GM12878 (cell line): ENCODE measurements around the gene PPP1R1B. TPM values are rescaled to one million over a fixed set of nuclear protein-coding genes. Genes with fewer than 3 reads are reported as not detected.

Experiments
- ATAC-seq: fragments of 200-7000 bp; cut with Tn5 transposase; 3 replicates; pipeline ENCODE4 v1.9.1; 2020; ENCODE audit warnings: mild to moderate bottlenecking, moderate library complexity
- BruUV-seq: library from RNA; stranded (reverse); fragments of 400-500 nt; replicated peaks from 2 replicates; lab custom pipeline; 2021; lab: Mats Ljungman, UMichigan
- CTCF ChIA-PET: fragments of 300-600 bp; sonication (Branson Sonifier 250); formaldehyde crosslinking; extraction: SDS; loops from one replicate; lab custom pipeline; 2021; ENCODE audit warnings: inconsistent platforms; lab: Yijun Ruan, JAX
- POLR2A ChIA-PET: fragments of 350-600 bp; formaldehyde crosslinking; extraction: SDS; loops from one replicate; lab custom pipeline; 2021; ENCODE audit warnings: inconsistent platforms; lab: Charles Lee
- RAD21 ChIA-PET: fragments of 300-600 bp; sonication (Branson Sonifier 250); formaldehyde crosslinking; loops from one replicate; lab custom pipeline; 2023; ENCODE audit warnings: antibody characterized with exemption; ENCODE audit not compliant: unreplicated experiment; lab: Charles Lee
- SMC1A ChIA-PET: fragments of 300-600 bp; sonication (Branson Sonifier 250); formaldehyde crosslinking; loops from one replicate; lab custom pipeline; 2023; ENCODE audit not compliant: unreplicated experiment, uncharacterized antibody; lab: Charles Lee
- DNase-seq: peaks from one replicate; pipeline ENCODE4 v3.0.0-alpha.2; 2011; ENCODE audit warnings: low read depth, low spot score
- FAIRE-seq: peaks from 3 replicates; lab custom pipeline; 2011; peaks lifted over from hg19 to GRCh38; lab: Jason Lieb, UNC
- H2AFZ ChIP-seq: 2 replicates; pipeline ENCODE4 v1.6.0; 2011; ENCODE audit warnings: low read depth, low read length, control low read depth; ENCODE audit not compliant: control insufficient read depth
- H3K27ac ChIP-seq: 2 replicates; pipeline ENCODE4 v1.5.1; 2011; ENCODE audit warnings: control low read depth; ENCODE audit not compliant: control insufficient read depth, insufficient read depth
- H3K27me3 ChIP-seq, 2 experiments: replicated peaks in 1 of 2; 2 replicates each; pipeline versions ENCODE4 v1.6.0 to v1.6.1; 2011; ENCODE audit warnings: low read length in 1 of 2; ENCODE audit not compliant: control insufficient read depth in 2 of 2, insufficient read depth in 2 of 2
- H3K36me3 ChIP-seq, 2 experiments: 2 replicates each; pipeline ENCODE4 v1.5.1; 2011; ENCODE audit warnings: low read length in 1 of 2; ENCODE audit not compliant: control insufficient read depth in 2 of 2, insufficient read depth in 2 of 2
- H3K4me1 ChIP-seq: 2 replicates; pipeline ENCODE4 v1.6.1; 2011; ENCODE audit warnings: mild to moderate bottlenecking, low read length, moderate library complexity, mixed read lengths; ENCODE audit not compliant: control insufficient read depth, insufficient read depth
- H3K4me2 ChIP-seq: 2 replicates; pipeline ENCODE4 v1.6.0; 2011; ENCODE audit warnings: control low read depth; ENCODE audit not compliant: control insufficient read depth, insufficient read depth
- H3K4me3 ChIP-seq: fragments of 200-600 bp; sonication (generic); 2 replicates; pipeline ENCODE4 v1.5.1; 2016
- H3K79me2 ChIP-seq: 2 replicates; pipeline ENCODE4 v1.6.0; 2011; ENCODE audit warnings: low read length; ENCODE audit not compliant: control insufficient read depth, insufficient read depth
- H3K9ac ChIP-seq: 2 replicates; pipeline ENCODE4 v1.8.0; 2011; ENCODE audit warnings: low read length, control low read depth, mixed read lengths; ENCODE audit not compliant: control insufficient read depth, insufficient read depth
- H3K9me3 ChIP-seq: replicated peaks from 3 replicates; pipeline ENCODE4 v1.5.1; 2011; ENCODE audit warnings: mild to moderate bottlenecking, low read length; ENCODE audit not compliant: control insufficient read depth, insufficient read depth
- H4K20me1 ChIP-seq: 2 replicates; pipeline ENCODE4 v1.6.0; 2011; ENCODE audit not compliant: control insufficient read depth, insufficient read depth
- GABPA ChIP-seq: IDR thresholded peaks from 2 replicates; pipeline ENCODE4 v1.6.1; 2014; ENCODE audit warnings: antibody characterized with exemption, low read depth, mild to moderate bottlenecking, inconsistent platforms
- IKZF1 ChIP-seq: fragments of 450-650 bp; conservative IDR thresholded peaks from 2 replicates; pipeline ENCODE4 v1.6.1; 2017; ENCODE audit warnings: antibody characterized with exemption, mild to moderate bottlenecking
- REST ChIP-seq: IDR thresholded peaks from 2 replicates; pipeline ENCODE4 v1.6.1; 2012; ENCODE audit warnings: mild to moderate bottlenecking, low read depth, low read length
- SP1 ChIP-seq: IDR thresholded peaks from one replicate; pipeline ENCODE4 v1.6.1; 2011; ENCODE audit warnings: low read depth, low read length
- SPI1 ChIP-seq: IDR thresholded peaks from 2 replicates; pipeline ENCODE4 v1.6.1; 2011; ENCODE audit warnings: low read depth, mild to moderate bottlenecking, low read length, moderate library complexity, borderline replicate concordance; ENCODE audit not compliant: insufficient read depth
- ZNF687 ChIP-seq: fragments of 450-650 bp; IDR thresholded peaks from 2 replicates; pipeline ENCODE4 v1.6.1; 2017; ENCODE audit warnings: mild to moderate bottlenecking, moderate library complexity
- WGBS: methylation state at CpG from one replicate; pipeline ENCODE4 v1.1.6; 2016; ENCODE audit warnings: low lambda C conversion rate; ENCODE audit not compliant: insufficient replicate concordance, insufficient coverage; ENCODE audit errors: missing lambda C conversion rate; 5-methylcytosine and 5-hydroxymethylcytosine counted together
- in situ Hi-C: fragments of 300-500 bp; cut with MboI; formaldehyde crosslinking; loops from 9 replicates; pipeline ENCODE4 v1.14.3; 2018; ENCODE audit warnings: mixed read lengths
- intact Hi-C: fragments of 100-400 bp; cut with micrococcal nuclease; formaldehyde crosslinking; loops from one replicate; pipeline ENCODE4 v1.14.2; 2022; ENCODE audit not compliant: unreplicated experiment
- polyA plus RNA-seq, 11 experiments: library from polyadenylated mRNA; depleted of rRNA in 4 of 11; unstranded in 6 of 11; stranded (reverse) in 5 of 11; fragments of >200 nt; fragmentation: Nextera tagmentation in 4 of 11; fragmentation: Illumina TruSeq in 1 of 11; extraction: Ambion mirVana in 4 of 11; extraction: Trizol in 1 of 11; gene quantifications; 1 replicate in 1 of 11; 2 replicates in 10 of 11; pipeline versions ENCODE4 v1.2.1 to v1.2.3, GENCODE V29; 2011 to 2016; ENCODE audit warnings: inconsistent platforms in 2 of 11, missing spikeins in 2 of 11, low read depth in 1 of 11
- total RNA-seq, 4 experiments: library from RNA; depleted of rRNA in 3 of 4; stranded (reverse); fragments of >200 nt in 3 of 4; fragmentation: Illumina TruSeq in 1 of 4; extraction: Trizol in 1 of 4; gene quantifications; 2 replicates each; pipeline versions ENCODE4 v1.2.1 to v1.2.3, GENCODE V29; 2013 to 2021

Gene PPP1R1B
- total and polyA plus RNA-seq, 10 of the 15 experiments (the other 5 are each of a cell fraction or from before 2014, with no cell fraction given): 0.08 TPM; not detected in 9

- H3K4me1 ChIP-seq: peaks cover 45% of the 10 kb centered on the region
- no peak for FAIRE-seq
- in situ Hi-C loops: no loop called here
- SMC1A ChIA-PET: interaction anchor here (0.9 kb wide), 1 partner anchor 114 kb away, joined by 3 read pairs; no protein-coding TSS in a partner anchor
- H3K27ac ChIP-seq: peak overlapping the region; percentile 33; the same call in 1 of the 2 replicates
- ATAC-seq: peak; percentile 20; the same call in 1 of the 3 replicates
- H3K36me3 ChIP-seq: no peaks in the 10 kb centered on the region
- DNase-seq: no peak
- POLR2A ChIA-PET: interaction anchor here (0.5 to 1.4 kb wide), 2 partner anchors 9 to 97 kb away, joined by 3 to 7 read pairs; no protein-coding TSS in a partner anchor
- H2AFZ ChIP-seq: peak overlapping the region; percentile 81
- intact Hi-C loops: no loop called here
- H3K4me2 ChIP-seq: no peak overlapping the region
- TF ChIP-seq IKZF1 (peak; percentile 47; the same call in 1 of the 2 replicates), REST (no peak), SPI1 (0 out of 2 replicates have a peak, but pooled peaks have one; percentile 5), SP1 (no peak), GABPA (no peak), ZNF687 (peak; percentile 53; the same call in 1 of the 2 replicates)
- H3K79me2 ChIP-seq: no peaks in the 10 kb centered on the region
- H3K9ac ChIP-seq: no peak overlapping the region; the same call in 1 of the 2 replicates
- H3K4me3 ChIP-seq: no peak overlapping the region
- 55% methylated on average over 12 of the region's 12 CpGs for WGBS
- no TSS peak for BruUV-seq
- CTCF ChIA-PET: interaction anchor here (0.6 to 2.8 kb wide), 10 partner anchors 9 to 191 kb away, joined by 3 to 11 read pairs (median 5); partner anchors contain the start of gene MIEN1
- no peaks in the 10 kb centered on the region for H3K27me3 ChIP-seq
- RAD21 ChIA-PET: interaction anchor here (0.7 kb wide), 1 partner anchor 41 kb away, joined by 3 read pairs; no protein-coding TSS in a partner anchor
- no peaks in the 10 kb centered on the region for H4K20me1 ChIP-seq
- no peaks in the 10 kb centered on the region for H3K9me3 ChIP-seq
Measured at GRCh38 chr17:39679521-39680192, 52.9 kb downstream of the PPP1R1B start.
